Measurements from ENCODE around the gene FYN. TPM values are rescaled to one million over a fixed set of nuclear protein-coding genes. Genes with fewer than 3 reads are reported as not detected.
"Not testable (repeated sequence)": the region's sequence is repeated elsewhere in the genome, so short reads cannot be mapped to it uniquely, and the experiment has no call there.

The FYN gene
- total and polyA plus RNA-seq, 2 of the 13 experiments (the other 11 are each of a cell fraction or from before 2014, with no cell fraction given) = 15.5 to 24.6 TPM

DNA sequence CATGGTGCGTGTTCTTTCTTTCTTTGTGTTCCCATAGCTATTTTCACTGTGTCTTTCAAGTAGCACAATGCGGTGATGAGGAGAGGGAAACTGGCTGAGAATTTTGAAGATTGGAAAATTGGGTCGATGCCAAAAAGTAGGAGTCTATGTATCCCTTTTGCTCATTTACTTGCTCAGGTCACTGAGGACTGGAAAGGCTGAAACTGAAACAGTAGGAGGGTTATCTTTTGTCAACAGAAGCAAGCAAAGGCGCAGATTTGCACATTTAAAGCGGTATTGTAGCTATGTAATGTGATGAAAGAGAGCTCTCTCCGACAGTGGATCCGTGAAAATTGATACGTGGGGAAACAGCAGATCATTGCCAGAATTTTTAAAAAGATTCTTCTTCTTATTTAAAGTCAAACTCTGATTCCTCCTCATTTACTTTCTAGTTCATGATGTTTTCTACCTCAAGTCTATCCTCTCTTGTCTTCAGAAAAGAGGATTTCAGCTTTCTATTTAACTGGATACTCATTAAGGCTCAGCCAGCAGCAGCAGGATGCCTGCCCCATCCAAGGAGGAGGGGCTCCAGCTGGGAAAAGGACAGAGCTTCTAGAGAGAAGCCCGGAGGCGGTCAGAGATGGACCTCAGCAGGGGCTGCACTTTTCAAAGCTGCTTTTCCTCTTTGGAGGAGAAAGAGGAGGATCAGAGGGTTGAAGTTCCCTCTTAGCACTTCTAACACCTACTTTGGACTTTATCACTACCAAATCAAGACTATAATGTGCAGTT is 15.9 kb upstream of the FYN start:
- Histone ChIP-seq H2AFZ (ENCODE audit: low read length) (no peak overlapping the region), H3K4me1 (ENCODE audit: insufficient read depth, low read length) (no peaks in the 10 kb centered on the region), H3K9ac (ENCODE audit: insufficient read depth, low read depth, low read length) (no peak overlapping the region), H4K20me1 (ENCODE audit: insufficient read depth, low read length) (no peaks in the 10 kb centered on the region), H3K36me3 (replicated peaks in 1 of 2; ENCODE audit: control insufficient read depth in 1 of 2, insufficient read depth in 2 of 2, low read length in 2 of 2) (no peaks in the 10 kb centered on the region), H3K27me3 (ENCODE audit: control insufficient read depth in 1 of 2, insufficient read depth in 2 of 2, low read length in 2 of 2) (peaks cover 0 to 3% of the 10 kb centered on the region in 2 experiments; a peak in 1 of 5 replicates), H3K27ac (ENCODE audit: extremely low read length, insufficient read depth, low read length) (no peak overlapping the region), H3K4me3 (replicated peaks in 1 of 3; ENCODE audit: insufficient read depth in 1 of 3, low read depth in 2 of 3, low read length in 3 of 3) (no peak overlapping the region), H3K9me3 (ENCODE audit: low read length) (no peaks in the 10 kb centered on the region), H3K4me2 (ENCODE audit: low read depth, low read length) (no peak overlapping the region), H3K79me2 (ENCODE audit: insufficient read depth, low read length) (no peaks in the 10 kb centered on the region)
- in situ Hi-C loops (cut with HindIII; ENCODE audit: extremely low pct_ligation_motif_present, low pct_unique_long_range_greater_than_20kb) = no loop called here
- WGBS (ENCODE audit: low lambda C conversion rate) = 16% methylated on average over 10 of the region's 10 CpGs
- POLR2A ChIA-PET = no interaction called here
- no peak for DNase-seq (ENCODE audit: low spot score)
- intact Hi-C loops (cut with micrococcal nuclease; ENCODE audit: unreplicated experiment) = no loop called here
- no peak for FAIRE-seq
- TF ChIP-seq, protein P1, sequence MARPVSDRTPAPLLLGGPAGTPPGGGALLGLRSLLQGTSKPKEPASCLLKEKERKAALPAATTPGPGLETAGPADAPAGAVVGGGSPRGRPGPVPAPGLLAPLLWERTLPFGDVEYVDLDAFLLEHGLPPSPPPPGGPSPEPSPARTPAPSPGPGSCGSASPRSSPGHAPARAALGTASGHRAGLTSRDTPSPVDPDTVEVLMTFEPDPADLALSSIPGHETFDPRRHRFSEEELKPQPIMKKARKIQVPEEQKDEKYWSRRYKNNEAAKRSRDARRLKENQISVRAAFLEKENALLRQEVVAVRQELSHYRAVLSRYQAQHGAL (CRISPR knock-in tag; IDR thresholded peaks at IDR 0.05; ENCODE audit: not compliant biosample characterization) = no peak
- TF ChIP-seq HNRNPLL (IDR thresholded peaks at IDR 0.05; ENCODE audit: low read depth, low read length, poor library complexity, severe bottlenecking) = no peak
- no peak for TF ChIP-seq ZMYM4 (CRISPR knock-in tag; IDR thresholded peaks at IDR 0.05)
- TF ChIP-seq, protein P2, sequence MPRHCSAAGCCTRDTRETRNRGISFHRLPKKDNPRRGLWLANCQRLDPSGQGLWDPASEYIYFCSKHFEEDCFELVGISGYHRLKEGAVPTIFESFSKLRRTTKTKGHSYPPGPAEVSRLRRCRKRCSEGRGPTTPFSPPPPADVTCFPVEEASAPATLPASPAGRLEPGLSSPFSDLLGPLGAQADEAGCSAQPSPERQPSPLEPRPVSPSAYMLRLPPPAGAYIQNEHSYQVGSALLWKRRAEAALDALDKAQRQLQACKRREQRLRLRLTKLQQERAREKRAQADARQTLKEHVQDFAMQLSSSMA (CRISPR knock-in tag; IDR thresholded peaks at IDR 0.05) = no peak
- no peak for TF ChIP-seq PHF5A (CRISPR knock-in tag; IDR thresholded peaks at IDR 0.05; ENCODE audit: low read depth, unreplicated experiment)
- TF ChIP-seq, protein P3, sequence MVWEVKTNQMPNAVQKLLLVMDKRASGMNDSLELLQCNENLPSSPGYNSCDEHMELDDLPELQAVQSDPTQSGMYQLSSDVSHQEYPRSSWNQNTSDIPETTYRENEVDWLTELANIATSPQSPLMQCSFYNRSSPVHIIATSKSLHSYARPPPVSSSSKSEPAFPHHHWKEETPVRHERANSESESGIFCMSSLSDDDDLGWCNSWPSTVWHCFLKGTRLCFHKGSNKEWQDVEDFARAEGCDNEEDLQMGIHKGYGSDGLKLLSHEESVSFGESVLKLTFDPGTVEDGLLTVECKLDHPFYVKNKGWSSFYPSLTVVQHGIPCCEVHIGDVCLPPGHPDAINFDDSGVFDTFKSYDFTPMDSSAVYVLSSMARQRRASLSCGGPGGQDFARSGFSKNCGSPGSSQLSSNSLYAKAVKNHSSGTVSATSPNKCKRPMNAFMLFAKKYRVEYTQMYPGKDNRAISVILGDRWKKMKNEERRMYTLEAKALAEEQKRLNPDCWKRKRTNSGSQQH (CRISPR knock-in tag; IDR thresholded peaks at IDR 0.05; ENCODE audit: low read depth) = no peak
- no peak for TF ChIP-seq ZFP41 (CRISPR knock-in tag; IDR thresholded peaks at IDR 0.05; ENCODE audit: borderline replicate concordance)
- no peak for TF ChIP-seq CCAR2 (optimal IDR thresholded peaks at IDR 0.05; ENCODE audit: low read depth, low read length)
- no peak for TF ChIP-seq ZNF292 (CRISPR knock-in tag; IDR thresholded peaks at IDR 0.05; ENCODE audit: borderline replicate concordance, low read depth)
- CTCF ChIA-PET (ENCODE audit: low intra/inter-chr PET ratio, low total read pairs) = no interaction called here
- no peak for ATAC-seq
- BruUV-seq (replicated peaks) = no TSS peak

GRCh38 chr6:111886793-111887192 is 13.5 kb upstream of the FYN start:
- H3K4me1 ChIP-seq (ENCODE audit: insufficient read depth, low read length); H3K36me3 ChIP-seq (replicated peaks in 1 of 2; ENCODE audit: control insufficient read depth in 1 of 2, insufficient read depth in 2 of 2, low read length in 2 of 2); H3K4me2 ChIP-seq (ENCODE audit: low read depth, low read length); POLR2A ChIA-PET; H3K9me3 ChIP-seq (ENCODE audit: low read length); CTCF ChIA-PET (ENCODE audit: low intra/inter-chr PET ratio, low total read pairs); H3K79me2 ChIP-seq (ENCODE audit: insufficient read depth, low read length); H3K4me3 ChIP-seq (replicated peaks in 1 of 3; ENCODE audit: insufficient read depth in 1 of 3, low read depth in 2 of 3, low read length in 3 of 3); in situ Hi-C loops (cut with HindIII; ENCODE audit: extremely low pct_ligation_motif_present, low pct_unique_long_range_greater_than_20kb); H3K27ac ChIP-seq (ENCODE audit: extremely low read length, insufficient read depth, low read length); FAIRE-seq; BruUV-seq (replicated peaks); H3K27me3 ChIP-seq (ENCODE audit: control insufficient read depth in 1 of 2, insufficient read depth in 2 of 2, low read length in 2 of 2); H3K9ac ChIP-seq (ENCODE audit: insufficient read depth, low read depth, low read length); H2AFZ ChIP-seq (ENCODE audit: low read length); ATAC-seq; intact Hi-C loops (cut with micrococcal nuclease; ENCODE audit: unreplicated experiment); H4K20me1 ChIP-seq (ENCODE audit: insufficient read depth, low read length); DNase-seq (ENCODE audit: low spot score): not testable (repeated sequence)
- 55% methylated on average over 2 of the region's 2 CpGs for WGBS (ENCODE audit: low lambda C conversion rate)

Data from HepG2 (cell line).